Peyer's patch (tissue), 4 donors: ENCODE data around the gene TMEM234. TPM values are rescaled to one million over a fixed set of nuclear protein-coding genes. Genes with fewer than 3 reads are reported as not detected.

Source experiments
- DNase-seq, 3 donors: peaks; one replicate each; pipeline ENCODE4 v3.0.0-alpha.2; 2017 to 2019
- H3K27ac ChIP-seq, 4 donors: fragments of 200-600 bp; sonication (generic); one replicate each; pipeline ENCODE4 v1.5.1; 2016 to 2019
- H3K27me3 ChIP-seq, 2 donors: fragments of 200-600 bp; sonication (generic); one replicate each; pipeline ENCODE4 v1.5.1; 2019
- H3K36me3 ChIP-seq, 3 donors: fragments of 200-600 bp; sonication (generic); one replicate each; pipeline ENCODE4 v1.5.1; 2016 to 2019
- H3K4me1 ChIP-seq, 4 donors: fragments of 200-600 bp; sonication (generic); one replicate each; pipeline ENCODE4 v1.5.1; 2016 to 2019
- H3K4me3 ChIP-seq, 4 donors: fragments of 200-600 bp; sonication (generic); 1 replicate in 3 of 4; 2 replicates in 1 of 4; pipeline ENCODE4 v1.5.1; 2016 to 2019; ENCODE audit warnings: mild to moderate bottlenecking in 1 of 4
- H3K9me3 ChIP-seq, 4 donors: fragments of 200-600 bp; sonication (generic); one replicate each; pipeline ENCODE4 v1.5.1; 2016 to 2019; ENCODE audit warnings: mild to moderate bottlenecking in 1 of 4
- POLR2A ChIP-seq, 2 donors: fragments of 450-650 bp; IDR thresholded peaks; one replicate each; pipeline ENCODE4 v1.5.1; 2017; ENCODE audit warnings: antibody characterized with exemption in 2 of 2, mild to moderate bottlenecking in 2 of 2, moderate library complexity in 2 of 2
- total RNA-seq, 4 donors: library from RNA; depleted of rRNA; stranded (reverse); fragments of >200 nt; gene quantifications; one replicate each; pipeline ENCODE4 v1.1.0, GENCODE V29; 2016
- TF ChIP-seq, protein P1 (sequence below), 6 experiments: fragments of 450-650 bp in 4 of 6; fragments of 200-600 bp in 2 of 6; sonication (generic) in 1 of 6; IDR thresholded peaks; one replicate each; pipeline ENCODE4 v1.5.1; 2017 to 2019; ENCODE audit warnings: antibody characterized with exemption in 6 of 6, mild to moderate bottlenecking in 3 of 6, moderate library complexity in 1 of 6

Gene TMEM234
- total RNA-seq, 4 donors from 2014 or later, result 15.9 to 47.0 (median 25.4) TPM

DNA sequence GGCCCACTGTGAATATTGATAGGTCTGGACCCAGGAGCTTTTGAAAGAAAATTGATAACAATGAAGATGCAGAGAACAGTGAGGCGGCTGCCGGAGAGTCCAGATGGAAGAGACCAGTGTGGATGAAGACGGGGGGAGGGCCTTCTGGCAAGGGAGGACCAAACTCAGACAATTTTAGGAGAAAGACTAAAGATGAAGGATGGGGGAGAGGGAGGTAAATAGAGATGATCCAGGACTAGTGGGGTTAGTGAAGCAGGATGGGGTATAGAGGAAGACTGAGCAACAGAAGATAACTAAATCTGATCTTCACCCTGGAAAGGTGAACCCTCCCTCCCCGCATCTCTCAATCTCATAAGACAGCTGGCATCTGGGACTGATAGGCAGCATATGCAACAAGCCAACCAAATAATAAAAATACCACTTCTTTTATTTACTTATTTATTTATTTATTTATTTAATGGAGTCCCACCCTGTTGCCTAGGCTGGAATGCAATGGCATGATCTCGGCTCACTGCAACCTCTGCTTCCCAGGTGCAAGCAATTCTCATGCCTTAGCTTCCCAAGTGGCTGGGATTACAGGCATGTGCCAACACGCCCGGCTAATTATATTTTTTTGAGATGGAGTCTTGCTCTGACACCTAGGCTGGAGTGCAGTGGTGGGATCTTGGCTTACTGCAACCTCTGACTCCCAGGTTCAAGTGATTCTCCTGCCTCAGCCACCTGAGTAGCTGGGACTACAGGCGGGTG, 10.6 kb upstream of the TMEM234 start:
- no peak for TF ChIP-seq POLR2A (IDR thresholded peaks at IDR 0.05)
- TF ChIP-seq, protein P1, sequence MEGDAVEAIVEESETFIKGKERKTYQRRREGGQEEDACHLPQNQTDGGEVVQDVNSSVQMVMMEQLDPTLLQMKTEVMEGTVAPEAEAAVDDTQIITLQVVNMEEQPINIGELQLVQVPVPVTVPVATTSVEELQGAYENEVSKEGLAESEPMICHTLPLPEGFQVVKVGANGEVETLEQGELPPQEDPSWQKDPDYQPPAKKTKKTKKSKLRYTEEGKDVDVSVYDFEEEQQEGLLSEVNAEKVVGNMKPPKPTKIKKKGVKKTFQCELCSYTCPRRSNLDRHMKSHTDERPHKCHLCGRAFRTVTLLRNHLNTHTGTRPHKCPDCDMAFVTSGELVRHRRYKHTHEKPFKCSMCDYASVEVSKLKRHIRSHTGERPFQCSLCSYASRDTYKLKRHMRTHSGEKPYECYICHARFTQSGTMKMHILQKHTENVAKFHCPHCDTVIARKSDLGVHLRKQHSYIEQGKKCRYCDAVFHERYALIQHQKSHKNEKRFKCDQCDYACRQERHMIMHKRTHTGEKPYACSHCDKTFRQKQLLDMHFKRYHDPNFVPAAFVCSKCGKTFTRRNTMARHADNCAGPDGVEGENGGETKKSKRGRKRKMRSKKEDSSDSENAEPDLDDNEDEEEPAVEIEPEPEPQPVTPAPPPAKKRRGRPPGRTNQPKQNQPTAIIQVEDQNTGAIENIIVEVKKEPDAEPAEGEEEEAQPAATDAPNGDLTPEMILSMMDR (IDR thresholded peaks at IDR 0.05), result no peak
- Histone ChIP-seq H3K9me3 (no peaks in the 10 kb centered on the region), H3K36me3 (peaks cover 0 to 45% (median 0%) of the 10 kb centered on the region in 3 donors)

DNA sequence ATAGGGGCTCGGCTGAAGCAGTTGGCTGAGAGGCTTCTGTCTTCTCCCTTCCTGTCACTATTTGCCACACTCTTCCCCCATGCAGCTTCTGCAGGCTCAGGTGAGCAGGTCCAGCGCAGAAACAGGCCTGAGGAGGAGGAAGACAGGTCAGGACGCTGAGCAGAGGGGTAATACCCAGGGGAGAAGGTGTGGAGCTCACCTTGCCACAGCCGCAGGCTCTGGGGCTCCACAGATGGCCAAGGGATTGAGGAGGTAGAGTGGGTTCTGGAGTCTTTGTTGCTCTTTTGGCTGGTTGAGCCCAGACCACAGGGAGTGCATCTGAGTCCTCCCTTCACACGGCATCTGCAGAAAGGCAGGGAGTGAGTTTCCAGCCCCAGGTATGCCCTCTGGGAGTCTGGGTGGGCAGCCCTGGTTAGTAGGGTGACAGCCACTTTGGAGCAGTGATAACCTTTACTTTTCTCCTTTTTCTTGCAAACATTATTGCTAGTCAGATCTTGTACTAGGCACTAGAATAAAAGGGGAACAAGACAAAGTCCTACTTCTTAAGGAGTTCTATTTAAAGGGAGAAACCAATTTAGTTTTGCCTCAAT, 9.8 kb upstream of the TMEM234 start:
- peaks cover 0 to 51% (median 0%) of the 10 kb centered on the region in 3 donors for H3K36me3 ChIP-seq

More for the DNA sequence above, 10.6 kb upstream of the TMEM234 start:
- no peaks in the 10 kb centered on the region for H3K4me1 ChIP-seq
- DNase-seq, result no peak
- no peak overlapping the region for H3K4me3 ChIP-seq
- H3K27ac ChIP-seq, result no peak overlapping the region
- no peaks in the 10 kb centered on the region for H3K27me3 ChIP-seq

DNA sequence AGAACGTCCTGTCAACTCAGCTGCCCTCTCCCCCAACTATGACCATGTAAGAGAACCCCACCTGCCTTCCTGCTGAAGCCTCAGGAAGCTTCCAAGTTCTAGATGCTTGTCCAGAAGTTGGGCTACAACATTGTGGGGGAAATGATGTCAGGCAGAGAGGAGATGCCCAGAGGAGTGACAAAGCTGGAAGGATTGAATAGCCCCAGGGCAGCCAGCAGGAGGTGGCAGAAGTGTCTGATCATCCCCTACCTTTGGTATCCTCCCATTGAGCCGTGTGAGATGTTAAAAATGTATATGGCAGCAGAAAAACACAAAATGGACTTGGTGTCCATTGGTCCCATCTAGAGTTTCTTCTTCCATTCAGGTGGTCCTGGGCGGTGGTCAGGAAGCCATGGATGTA, 6.6 kb upstream of the TMEM234 start:
- TF ChIP-seq POLR2A (IDR thresholded peaks at IDR 0.05), result no peak
- TF ChIP-seq, protein P1 (IDR thresholded peaks at IDR 0.05), result no peak
- Histone ChIP-seq H3K36me3 (peaks cover 0 to 82% (median 0%) of the 10 kb centered on the region in 3 donors), H3K4me1 (peaks cover 0 to 3% (median 1%) of the 10 kb centered on the region in 4 donors), H3K27ac (no peak overlapping the region), H3K27me3 (no peaks in the 10 kb centered on the region), H3K9me3 (no peaks in the 10 kb centered on the region), H3K4me3 (no peak overlapping the region)
- no peak for DNase-seq

More for the DNA sequence above, 9.8 kb upstream of the TMEM234 start:
- H3K27ac ChIP-seq, result no peak overlapping the region
- no peak for DNase-seq
- H3K9me3 ChIP-seq, result no peaks in the 10 kb centered on the region
- H3K4me1 ChIP-seq, result no peaks in the 10 kb centered on the region
- TF ChIP-seq, protein P1 (IDR thresholded peaks at IDR 0.05), result no peak
- TF ChIP-seq POLR2A (IDR thresholded peaks at IDR 0.05), result no peak
- no peak overlapping the region for H3K4me3 ChIP-seq
- H3K27me3 ChIP-seq, result no peaks in the 10 kb centered on the region

DNA sequence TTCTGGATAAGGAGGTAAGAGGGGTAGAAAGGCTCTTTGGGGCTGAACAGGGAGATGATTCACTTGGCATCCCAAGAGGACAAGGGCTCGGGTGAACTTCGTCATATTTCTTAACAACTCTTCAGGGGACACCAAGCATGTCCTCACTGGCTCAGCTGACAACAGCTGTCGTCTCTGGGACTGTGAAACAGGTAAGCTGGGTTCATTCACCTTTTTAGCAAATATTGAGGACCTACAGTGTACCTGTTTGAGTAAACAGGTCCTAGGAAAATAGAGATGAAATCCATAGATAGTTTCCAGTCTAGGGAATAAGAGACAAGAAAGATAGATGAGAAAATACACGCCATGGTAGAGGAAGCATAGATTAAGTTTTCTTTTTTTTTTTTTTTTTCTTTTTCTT, 2.1 kb upstream of the TMEM234 start:
- no peaks in the 10 kb centered on the region for H3K9me3 ChIP-seq
- H3K4me1 ChIP-seq, result peaks cover 0 to 23% (median 12%) of the 10 kb centered on the region in 4 donors
- no peak for DNase-seq
- H3K27me3 ChIP-seq, result no peaks in the 10 kb centered on the region
- TF ChIP-seq POLR2A (IDR thresholded peaks at IDR 0.05), result no peak
- TF ChIP-seq, protein P1 (IDR thresholded peaks at IDR 0.05), result no peak
- no peak overlapping the region for H3K27ac ChIP-seq
- H3K36me3 ChIP-seq, result peaks cover 0 to 60% (median 0%) of the 10 kb centered on the region in 3 donors
- no peak overlapping the region for H3K4me3 ChIP-seq

DNA sequence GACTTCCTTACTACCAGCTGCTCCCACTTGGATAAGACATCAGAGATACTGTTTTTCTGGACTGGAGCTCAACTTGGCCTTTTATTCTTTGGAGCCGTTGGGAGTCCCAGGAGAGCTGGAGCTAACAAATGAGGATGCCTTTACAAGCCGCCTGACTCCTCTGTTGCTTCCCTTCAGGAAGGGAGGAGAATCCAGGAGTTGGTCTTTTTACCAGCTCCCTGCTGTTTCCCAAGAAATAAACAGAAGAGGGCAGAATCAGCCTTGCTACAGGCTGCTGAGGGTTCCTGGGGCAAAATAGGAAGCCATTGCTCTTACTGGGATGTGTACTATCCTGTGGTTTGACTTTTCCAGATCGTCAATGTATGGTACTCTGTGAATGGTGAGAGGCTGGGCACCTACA, 1.5 kb upstream of the TMEM234 start:
- TF ChIP-seq, protein P1 (IDR thresholded peaks at IDR 0.05), result no peak
- TF ChIP-seq POLR2A (IDR thresholded peaks at IDR 0.05), result no peak
- peaks cover 0 to 23% (median 12%) of the 10 kb centered on the region in 4 donors for H3K4me1 ChIP-seq
- no peak for DNase-seq
- no peaks in the 10 kb centered on the region for H3K27me3 ChIP-seq
- peaks cover 0 to 56% (median 0%) of the 10 kb centered on the region in 3 donors for H3K36me3 ChIP-seq
- peak overlapping the region in 2 of 4 donors; percentile 8 to 81 for H3K4me3 ChIP-seq
- H3K27ac ChIP-seq, result no peak overlapping the region
- no peaks in the 10 kb centered on the region for H3K9me3 ChIP-seq
